Measurements from ENCODE around the gene CCDC188. TPM values are rescaled to one million over a fixed set of nuclear protein-coding genes. Genes with fewer than 3 reads are reported as not detected.

CCDC188 gene
- total and polyA plus RNA-seq, 4 donors = not detected

DNA sequence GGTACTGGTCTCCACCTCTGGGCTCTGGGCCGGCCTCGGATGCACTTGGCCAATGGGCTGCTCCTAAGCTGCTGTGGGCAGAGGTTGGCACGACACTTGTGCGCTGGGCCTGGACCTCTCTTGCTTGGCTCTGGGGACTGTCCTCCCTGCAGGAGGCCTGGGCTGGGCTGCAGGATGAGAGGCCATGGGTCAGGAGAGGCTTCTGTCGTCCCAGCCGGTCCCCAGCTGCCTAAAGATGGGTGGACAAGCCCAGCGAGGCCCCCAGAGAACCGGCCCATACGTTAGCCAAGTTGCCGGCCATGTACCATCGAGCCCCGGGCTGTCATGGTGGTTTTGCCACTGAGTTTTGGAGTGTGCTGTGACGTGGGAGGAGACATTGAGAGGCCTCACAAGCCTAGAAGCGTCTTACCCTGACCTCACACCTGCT is 1.6 kb upstream of the CCDC188 start (continued):
- TF ChIP-seq, protein P1, sequence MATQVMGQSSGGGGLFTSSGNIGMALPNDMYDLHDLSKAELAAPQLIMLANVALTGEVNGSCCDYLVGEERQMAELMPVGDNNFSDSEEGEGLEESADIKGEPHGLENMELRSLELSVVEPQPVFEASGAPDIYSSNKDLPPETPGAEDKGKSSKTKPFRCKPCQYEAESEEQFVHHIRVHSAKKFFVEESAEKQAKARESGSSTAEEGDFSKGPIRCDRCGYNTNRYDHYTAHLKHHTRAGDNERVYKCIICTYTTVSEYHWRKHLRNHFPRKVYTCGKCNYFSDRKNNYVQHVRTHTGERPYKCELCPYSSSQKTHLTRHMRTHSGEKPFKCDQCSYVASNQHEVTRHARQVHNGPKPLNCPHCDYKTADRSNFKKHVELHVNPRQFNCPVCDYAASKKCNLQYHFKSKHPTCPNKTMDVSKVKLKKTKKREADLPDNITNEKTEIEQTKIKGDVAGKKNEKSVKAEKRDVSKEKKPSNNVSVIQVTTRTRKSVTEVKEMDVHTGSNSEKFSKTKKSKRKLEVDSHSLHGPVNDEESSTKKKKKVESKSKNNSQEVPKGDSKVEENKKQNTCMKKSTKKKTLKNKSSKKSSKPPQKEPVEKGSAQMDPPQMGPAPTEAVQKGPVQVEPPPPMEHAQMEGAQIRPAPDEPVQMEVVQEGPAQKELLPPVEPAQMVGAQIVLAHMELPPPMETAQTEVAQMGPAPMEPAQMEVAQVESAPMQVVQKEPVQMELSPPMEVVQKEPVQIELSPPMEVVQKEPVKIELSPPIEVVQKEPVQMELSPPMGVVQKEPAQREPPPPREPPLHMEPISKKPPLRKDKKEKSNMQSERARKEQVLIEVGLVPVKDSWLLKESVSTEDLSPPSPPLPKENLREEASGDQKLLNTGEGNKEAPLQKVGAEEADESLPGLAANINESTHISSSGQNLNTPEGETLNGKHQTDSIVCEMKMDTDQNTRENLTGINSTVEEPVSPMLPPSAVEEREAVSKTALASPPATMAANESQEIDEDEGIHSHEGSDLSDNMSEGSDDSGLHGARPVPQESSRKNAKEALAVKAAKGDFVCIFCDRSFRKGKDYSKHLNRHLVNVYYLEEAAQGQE (IDR thresholded peaks at IDR 0.05) = no peak
- TF ChIP-seq NR2F2 (IDR thresholded peaks at IDR 0.05) = no peak

DNA sequence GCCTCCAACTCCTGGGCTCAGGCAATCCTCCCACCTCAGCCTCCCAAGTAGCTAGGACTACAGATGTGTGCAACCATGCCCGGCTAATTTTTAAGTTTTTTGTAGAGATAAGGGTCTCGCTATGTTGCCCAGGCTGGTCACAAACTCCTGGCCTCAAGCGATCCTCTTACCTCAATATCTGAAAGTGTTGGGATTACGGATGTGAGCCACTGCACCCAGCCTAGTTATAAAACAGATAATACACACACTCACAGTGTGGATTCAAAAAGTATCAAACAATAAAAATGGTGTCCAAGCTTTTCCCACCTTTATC is 377 bp upstream of the CCDC188 start:
- Histone ChIP-seq H3K4me3 (ENCODE audit: low read depth in 1 of 3, low read length in 3 of 3) (no peak overlapping the region), H3K36me3 (ENCODE audit: control insufficient read depth in 4 of 4, insufficient read depth in 3 of 4, low read depth in 1 of 4, low read length in 3 of 4) (no peaks in the 10 kb centered on the region), H3K4me1 (ENCODE audit: control insufficient read depth in 4 of 4, insufficient read depth in 4 of 4, low read length in 3 of 4) (no peaks in the 10 kb centered on the region), H3K27me3 (ENCODE audit: control insufficient read depth in 4 of 4, insufficient read depth in 4 of 4, low read length in 3 of 4) (no peaks in the 10 kb centered on the region), H3K9ac (ENCODE audit: low read depth in 1 of 2, low read length in 2 of 2) (no peak overlapping the region), H3K9me3 (ENCODE audit: control insufficient read depth in 4 of 4, low read length in 3 of 4) (no peaks in the 10 kb centered on the region), H3K27ac (ENCODE audit: low read depth in 1 of 2, low read length in 2 of 2) (no peak overlapping the region)
- WGBS = 88% methylated on average over 4 of the region's 4 CpGs
- TF ChIP-seq RAD21 (IDR thresholded peaks at IDR 0.05) = no peak
- no peak for TF ChIP-seq GABPA (IDR thresholded peaks at IDR 0.05 in 1 of 2, conservative IDR thresholded peaks at IDR 0.05 in 1 of 2)
- TF ChIP-seq FOXA2 (IDR thresholded peaks at IDR 0.05) = no peak
- TF ChIP-seq NR2F2 (IDR thresholded peaks at IDR 0.05) = no peak
- no peak for TF ChIP-seq JUND (IDR thresholded peaks at IDR 0.05)
- TF ChIP-seq, protein P2, sequence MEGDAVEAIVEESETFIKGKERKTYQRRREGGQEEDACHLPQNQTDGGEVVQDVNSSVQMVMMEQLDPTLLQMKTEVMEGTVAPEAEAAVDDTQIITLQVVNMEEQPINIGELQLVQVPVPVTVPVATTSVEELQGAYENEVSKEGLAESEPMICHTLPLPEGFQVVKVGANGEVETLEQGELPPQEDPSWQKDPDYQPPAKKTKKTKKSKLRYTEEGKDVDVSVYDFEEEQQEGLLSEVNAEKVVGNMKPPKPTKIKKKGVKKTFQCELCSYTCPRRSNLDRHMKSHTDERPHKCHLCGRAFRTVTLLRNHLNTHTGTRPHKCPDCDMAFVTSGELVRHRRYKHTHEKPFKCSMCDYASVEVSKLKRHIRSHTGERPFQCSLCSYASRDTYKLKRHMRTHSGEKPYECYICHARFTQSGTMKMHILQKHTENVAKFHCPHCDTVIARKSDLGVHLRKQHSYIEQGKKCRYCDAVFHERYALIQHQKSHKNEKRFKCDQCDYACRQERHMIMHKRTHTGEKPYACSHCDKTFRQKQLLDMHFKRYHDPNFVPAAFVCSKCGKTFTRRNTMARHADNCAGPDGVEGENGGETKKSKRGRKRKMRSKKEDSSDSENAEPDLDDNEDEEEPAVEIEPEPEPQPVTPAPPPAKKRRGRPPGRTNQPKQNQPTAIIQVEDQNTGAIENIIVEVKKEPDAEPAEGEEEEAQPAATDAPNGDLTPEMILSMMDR (IDR thresholded peaks at IDR 0.05; ENCODE audit: low read depth, low read length, missing input control) = no peak
- TF ChIP-seq, protein P3, sequence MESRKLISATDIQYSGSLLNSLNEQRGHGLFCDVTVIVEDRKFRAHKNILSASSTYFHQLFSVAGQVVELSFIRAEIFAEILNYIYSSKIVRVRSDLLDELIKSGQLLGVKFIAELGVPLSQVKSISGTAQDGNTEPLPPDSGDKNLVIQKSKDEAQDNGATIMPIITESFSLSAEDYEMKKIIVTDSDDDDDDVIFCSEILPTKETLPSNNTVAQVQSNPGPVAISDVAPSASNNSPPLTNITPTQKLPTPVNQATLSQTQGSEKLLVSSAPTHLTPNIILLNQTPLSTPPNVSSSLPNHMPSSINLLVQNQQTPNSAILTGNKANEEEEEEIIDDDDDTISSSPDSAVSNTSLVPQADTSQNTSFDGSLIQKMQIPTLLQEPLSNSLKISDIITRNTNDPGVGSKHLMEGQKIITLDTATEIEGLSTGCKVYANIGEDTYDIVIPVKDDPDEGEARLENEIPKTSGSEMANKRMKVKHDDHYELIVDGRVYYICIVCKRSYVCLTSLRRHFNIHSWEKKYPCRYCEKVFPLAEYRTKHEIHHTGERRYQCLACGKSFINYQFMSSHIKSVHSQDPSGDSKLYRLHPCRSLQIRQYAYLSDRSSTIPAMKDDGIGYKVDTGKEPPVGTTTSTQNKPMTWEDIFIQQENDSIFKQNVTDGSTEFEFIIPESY (IDR thresholded peaks at IDR 0.05) = no peak
- TF ChIP-seq EGR1 (IDR thresholded peaks at IDR 0.05; ENCODE audit: low read depth in 2 of 2) = no peak
- no peak for TF ChIP-seq RXRA (IDR thresholded peaks at IDR 0.05)
- no peak for TF ChIP-seq TAF1 (conservative IDR thresholded peaks at IDR 0.05)
- TF ChIP-seq HNF4A (conservative IDR thresholded peaks at IDR 0.05) = no peak
- TF ChIP-seq, protein P4, sequence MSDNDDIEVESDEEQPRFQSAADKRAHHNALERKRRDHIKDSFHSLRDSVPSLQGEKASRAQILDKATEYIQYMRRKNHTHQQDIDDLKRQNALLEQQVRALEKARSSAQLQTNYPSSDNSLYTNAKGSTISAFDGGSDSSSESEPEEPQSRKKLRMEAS (IDR thresholded peaks at IDR 0.05) = no peak
- TF ChIP-seq SP1 (IDR thresholded peaks at IDR 0.05) = no peak
- TF ChIP-seq HNF4G (IDR thresholded peaks at IDR 0.05) = no peak
- TF ChIP-seq, protein P5, sequence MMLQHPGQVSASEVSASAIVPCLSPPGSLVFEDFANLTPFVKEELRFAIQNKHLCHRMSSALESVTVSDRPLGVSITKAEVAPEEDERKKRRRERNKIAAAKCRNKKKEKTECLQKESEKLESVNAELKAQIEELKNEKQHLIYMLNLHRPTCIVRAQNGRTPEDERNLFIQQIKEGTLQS (IDR thresholded peaks at IDR 0.05) = no peak
- TF ChIP-seq FOXA1 (IDR thresholded peaks at IDR 0.05) = no peak
- TF ChIP-seq, protein P1 (IDR thresholded peaks at IDR 0.05) = no peak
- TF ChIP-seq YY1 (IDR thresholded peaks at IDR 0.05) = no peak
- no peak for DNase-seq (ENCODE audit: low spot score)

All from liver (tissue), 9 donors.